HepG2 (cell line): Measurements from ENCODE around the gene FAM229A. TPM values are rescaled to one million over a fixed set of nuclear protein-coding genes. Genes with fewer than 3 reads are reported as not detected.

Source experiments
- ARNTL ChIP-seq: sonication (generic); formaldehyde crosslinking; IDR thresholded peaks from 2 replicates; pipeline ENCODE4 v1.4.0; 2020; ENCODE audit warnings: mild to moderate bottlenecking, missing genetic modification reagents
- ATRX ChIP-seq: sonication (generic); formaldehyde crosslinking; IDR thresholded peaks from 2 replicates; pipeline ENCODE4 v1.4.0; 2020; ENCODE audit warnings: missing genetic modification reagents, borderline replicate concordance
- BRCA1 ChIP-seq: sonication (generic); formaldehyde crosslinking; IDR thresholded peaks from 2 replicates; pipeline ENCODE4 v1.4.0; 2020; ENCODE audit warnings: missing genetic modification reagents
- CCAR2 ChIP-seq: fragments of 200-400 bp; formaldehyde crosslinking; optimal IDR thresholded peaks from 2 replicates; pipeline ENCODE3; 2018; ENCODE audit warnings: low read depth, mild to moderate bottlenecking, low read length, moderate library complexity
- DR1 ChIP-seq: sonication (generic); formaldehyde crosslinking; IDR thresholded peaks from 2 replicates; pipeline ENCODE4 v1.8.0; 2021; ENCODE audit warnings: mild to moderate bottlenecking, missing genetic modification reagents, inconsistent platforms
- E2F2 ChIP-seq: sonication (generic); formaldehyde crosslinking; IDR thresholded peaks from 2 replicates; pipeline ENCODE4 v1.4.0; 2020; ENCODE audit warnings: missing genetic modification reagents, borderline replicate concordance
- HCFC1 ChIP-seq: fragments of 150-350 bp; IDR thresholded peaks from 2 replicates; pipeline ENCODE4 v1.6.1; 2014; ENCODE audit warnings: low read depth, low read length
- HOXA7 ChIP-seq: sonication (generic); formaldehyde crosslinking; IDR thresholded peaks from 2 replicates; pipeline ENCODE4 v1.8.1; 2022; ENCODE audit warnings: mild to moderate bottlenecking, missing genetic modification reagents, moderate library complexity
- KDM3A ChIP-seq: IDR thresholded peaks from 2 replicates; pipeline ENCODE4 v1.6.1; 2018; ENCODE audit warnings: low read depth, missing compliant biosample characterization
- KDM5B ChIP-seq: sonication (generic); formaldehyde crosslinking; IDR thresholded peaks from 2 replicates; pipeline ENCODE4 v1.4.0; 2020; ENCODE audit warnings: missing genetic modification reagents, mild to moderate bottlenecking, borderline replicate concordance
- KDM6A ChIP-seq: IDR thresholded peaks from 2 replicates; pipeline ENCODE4 v1.6.1; 2016; ENCODE audit warnings: low read depth
- MXD3 ChIP-seq: IDR thresholded peaks from 2 replicates; pipeline ENCODE4 v1.6.1; 2016; ENCODE audit warnings: mild to moderate bottlenecking, missing biosample characterization, missing genetic modification reagents
- PHF5A ChIP-seq: IDR thresholded peaks from one replicate; pipeline ENCODE4 v1.6.1; 2018; ENCODE audit warnings: low read depth, missing genetic modification reagents; ENCODE audit not compliant: unreplicated experiment
- POLR2G ChIP-seq: fragments of 200-400 bp; formaldehyde crosslinking; IDR thresholded peaks from 2 replicates; pipeline ENCODE4 v1.6.1; 2018; ENCODE audit warnings: mild to moderate bottlenecking, low read depth, low read length, moderate library complexity
- PREB ChIP-seq: sonication (generic); formaldehyde crosslinking; IDR thresholded peaks from 2 replicates; pipeline ENCODE4 v1.4.0; 2020; ENCODE audit warnings: missing genetic modification reagents
- RBFOX2 ChIP-seq: fragments of 200-400 bp; formaldehyde crosslinking; IDR thresholded peaks from 2 replicates; pipeline ENCODE4 v1.6.1; 2017; ENCODE audit warnings: low read depth, mild to moderate bottlenecking, low read length
- ZBTB14 ChIP-seq: sonication (generic); formaldehyde crosslinking; IDR thresholded peaks from 2 replicates; pipeline ENCODE4 v1.4.0; 2020; ENCODE audit warnings: missing genetic modification reagents
- ZGPAT ChIP-seq: IDR thresholded peaks from 2 replicates; pipeline ENCODE4 v1.6.1; 2016; ENCODE audit warnings: mild to moderate bottlenecking
- ZNF101 ChIP-seq: sonication (generic); formaldehyde crosslinking; IDR thresholded peaks from 2 replicates; pipeline ENCODE4 v1.4.0; 2020; ENCODE audit warnings: mild to moderate bottlenecking, low read depth, missing genetic modification reagents, borderline replicate concordance
- ZNF225 ChIP-seq: sonication (generic); formaldehyde crosslinking; IDR thresholded peaks from 2 replicates; pipeline ENCODE4 v1.4.0; 2020; ENCODE audit warnings: mild to moderate bottlenecking, missing genetic modification reagents
- ZNF468 ChIP-seq: sonication (generic); formaldehyde crosslinking; IDR thresholded peaks from 2 replicates; pipeline ENCODE4 v1.8.0; 2022; ENCODE audit warnings: mild to moderate bottlenecking, moderate library complexity, missing genetic modification reagents
- ZNF549 ChIP-seq: sonication (generic); formaldehyde crosslinking; IDR thresholded peaks from 2 replicates; pipeline ENCODE4 v1.5.0; 2020; ENCODE audit warnings: missing genetic modification reagents
- ZNF567 ChIP-seq: sonication (generic); formaldehyde crosslinking; IDR thresholded peaks from 2 replicates; pipeline ENCODE4 v1.8.1; 2023; ENCODE audit warnings: mild to moderate bottlenecking, missing genetic modification reagents, borderline replicate concordance
- ZNF629 ChIP-seq: sonication (generic); formaldehyde crosslinking; conservative IDR thresholded peaks from 2 replicates; pipeline ENCODE4 v1.5.0; 2020; ENCODE audit warnings: missing genetic modification reagents
- ZNF788 ChIP-seq: sonication (generic); formaldehyde crosslinking; IDR thresholded peaks from 2 replicates; pipeline ENCODE4 v1.5.0; 2020; ENCODE audit warnings: mild to moderate bottlenecking, missing genetic modification reagents, borderline replicate concordance
- ZNF792 ChIP-seq: IDR thresholded peaks from 2 replicates; pipeline ENCODE4 v1.6.1; 2016
- ZSCAN20 ChIP-seq: sonication (generic); formaldehyde crosslinking; IDR thresholded peaks from 2 replicates; pipeline ENCODE4 v1.4.0; 2020; ENCODE audit warnings: missing genetic modification reagents, mild to moderate bottlenecking, borderline replicate concordance
- polyA plus RNA-seq, 8 experiments: library from polyadenylated mRNA; depleted of rRNA in 3 of 8; stranded (reverse) in 7 of 8; unstranded in 1 of 8; fragments of >200 nt; fragmentation: Illumina TruSeq in 4 of 8; extraction: Trizol in 4 of 8; gene quantifications; 2 replicates each; pipeline versions ENCODE4 v1.2.1 to v1.2.3, GENCODE V29; 2011 to 2016; ENCODE audit warnings: low read depth in 4 of 8, missing spikeins in 1 of 8, mixed read lengths in 1 of 8; ENCODE audit not compliant: insufficient read depth in 1 of 8
- total RNA-seq, 5 experiments: library from RNA; depleted of rRNA; stranded (reverse); fragments of >200 nt; fragmentation: Illumina TruSeq; extraction: Trizol; gene quantifications; 2 replicates each; pipeline ENCODE4 v1.2.3, GENCODE V29; 2016; ENCODE audit warnings: low read depth in 1 of 5

FAM229A gene
- total and polyA plus RNA-seq, 2 of the 13 experiments (the other 11 are each of a cell fraction or from before 2014, with no cell fraction given): 3.2 to 17.6 TPM

GRCh38 chr1:32321712-32322291 lies 40.5 kb downstream of the FAM229A start (continued):
- no peak for TF ChIP-seq ZBTB14 (CRISPR knock-in tag)
- TF ChIP-seq MXD3: peak; percentile 59; the same call in 1 of the 2 replicates
- no peak for TF ChIP-seq CCAR2
- TF ChIP-seq KDM5B (CRISPR knock-in tag): no peak; the same call in 1 of the 2 replicates
- TF ChIP-seq ZSCAN20: no peak
- peak; percentile 39; the same call in 1 of the 2 replicates for TF ChIP-seq RBFOX2
- TF ChIP-seq ZNF788 (CRISPR knock-in tag): peak; percentile 79; the same call in 1 of the 2 replicates
- no peak for TF ChIP-seq ZNF549
- TF ChIP-seq HOXA7: no peak
- TF ChIP-seq PREB: no peak
- TF ChIP-seq ZGPAT: peak; percentile 82
- TF ChIP-seq PHF5A (CRISPR knock-in tag): peak; percentile 23
- 0 out of 2 replicates have a peak, but pooled peaks have one; percentile 42 for TF ChIP-seq POLR2G
- TF ChIP-seq HCFC1: no peak
- TF ChIP-seq BRCA1: no peak
- peak; percentile 94 for TF ChIP-seq KDM6A (CRISPR knock-in tag)
- TF ChIP-seq ATRX: no peak
- no peak for TF ChIP-seq ZNF468 (CRISPR knock-in tag)
- TF ChIP-seq ZNF101 (CRISPR knock-in tag): no peak
- TF ChIP-seq DR1: no peak
- no peak for TF ChIP-seq E2F2 (CRISPR knock-in tag)
- TF ChIP-seq ZNF567 (CRISPR knock-in tag): no peak
- TF ChIP-seq ZNF225 (CRISPR knock-in tag): no peak
- TF ChIP-seq ARNTL (CRISPR knock-in tag): peak; percentile 46; the same call in 1 of the 2 replicates
- 0 out of 2 replicates have a peak, but pooled peaks have one; percentile 65 for TF ChIP-seq KDM3A (CRISPR knock-in tag)
- 0 out of 2 replicates have a peak, but pooled peaks have one; percentile 20 for TF ChIP-seq ZNF629 (CRISPR knock-in tag)
- peak; percentile 81; the same call in 1 of the 2 replicates for TF ChIP-seq ZNF792 (CRISPR knock-in tag)
